ENCODE data around the gene PLCXD1.

GRCh38 chrX:320126-320783 is 39.1 kb downstream of the PLCXD1 start:
- TF ChIP-seq GATA3 (IDR thresholded peaks at IDR 0.05; ENCODE audit: low read depth, low read length) = no peak
- TF ChIP-seq GATA2 (IDR thresholded peaks at IDR 0.05; ENCODE audit: low read depth, low read length) = no peak

Data from SH-SY5Y (cell line).